NAMALWA (cell line): Measurements from ENCODE around the gene STK33.

ENCODE experiments used
- DNase-seq: peaks from one replicate; pipeline ENCODE4 v3.0.0-alpha.2; 2015; ENCODE audit warnings: low spot score

The STK33 gene

GRCh38 chr11:8356216-8356615 lies 237.8 kb downstream of the STK33 start:
- DNase-seq, result no peak

GRCh38 chr11:8355416-8355742 lies 238.6 kb downstream of the STK33 start:
- DNase-seq, result no peak

GRCh38 chr11:8354622-8355415 lies 239.2 kb downstream of the STK33 start:
- DNase-seq, result no peak

GRCh38 chr11:8352876-8353505 lies 241.0 kb downstream of the STK33 start:
- no peak for DNase-seq

- no peak for DNase-seq
These were observed 241.7 kb downstream of the STK33 start for GRCh38 chr11:8352103-8352875.

GRCh38 chr11:8351223-8351622 lies 242.8 kb downstream of the STK33 start:
- DNase-seq, result no peak

- no peak for DNase-seq
These were observed 246.1 kb downstream of the STK33 start for GRCh38 chr11:8347978-8348377.

- DNase-seq, result no peak
These were observed 247.8 kb downstream of the STK33 start for GRCh38 chr11:8346157-8346755.

GRCh38 chr11:8345179-8345578 lies 248.8 kb downstream of the STK33 start:
- no peak for DNase-seq

GRCh38 chr11:8344346-8344745 lies 249.7 kb downstream of the STK33 start:
- DNase-seq, result no peak

- peak; percentile 28 for DNase-seq
These were observed 251.0 kb downstream of the STK33 start for GRCh38 chr11:8342821-8343681.

- no peak for DNase-seq
These were observed 252.0 kb downstream of the STK33 start for GRCh38 chr11:8341996-8342395.
